Duodenal mucosa (tissue), 2 donors: Measurements from ENCODE around the gene REC114.

ENCODE experiments used
- H3K27ac ChIP-seq: one replicate; pipeline ENCODE4 v1.7.0; 2013; ENCODE audit warnings: low read depth, low read length
- H3K27me3 ChIP-seq, 2 donors: one replicate each; pipeline ENCODE4 v1.7.0; 2013; ENCODE audit warnings: low read length in 2 of 2, control low read depth in 1 of 2; ENCODE audit not compliant: insufficient read depth in 2 of 2, control insufficient read depth in 1 of 2
- H3K36me3 ChIP-seq, 2 donors: one replicate each; pipeline ENCODE4 v1.7.0; 2013; ENCODE audit warnings: low read length in 2 of 2, control low read depth in 1 of 2; ENCODE audit not compliant: insufficient read depth in 2 of 2, control insufficient read depth in 1 of 2
- H3K4me1 ChIP-seq, 2 donors: one replicate each; pipeline ENCODE4 v1.7.0; 2013; ENCODE audit warnings: low read length in 2 of 2, control low read depth in 1 of 2; ENCODE audit not compliant: insufficient read depth in 2 of 2, control insufficient read depth in 1 of 2
- H3K4me3 ChIP-seq, 2 donors: one replicate each; pipeline ENCODE4 v1.7.0; 2013; ENCODE audit warnings: low read length in 2 of 2, low read depth in 1 of 2
- H3K9ac ChIP-seq, 2 donors: one replicate each; pipeline ENCODE4 v1.7.0; 2013; ENCODE audit warnings: low read length in 2 of 2, low read depth in 1 of 2
- H3K9me3 ChIP-seq, 2 donors: one replicate each; pipeline ENCODE4 v1.7.0; 2013; ENCODE audit warnings: low read length in 2 of 2, control low read depth in 1 of 2; ENCODE audit not compliant: control insufficient read depth in 1 of 2

The REC114 gene

DNA sequence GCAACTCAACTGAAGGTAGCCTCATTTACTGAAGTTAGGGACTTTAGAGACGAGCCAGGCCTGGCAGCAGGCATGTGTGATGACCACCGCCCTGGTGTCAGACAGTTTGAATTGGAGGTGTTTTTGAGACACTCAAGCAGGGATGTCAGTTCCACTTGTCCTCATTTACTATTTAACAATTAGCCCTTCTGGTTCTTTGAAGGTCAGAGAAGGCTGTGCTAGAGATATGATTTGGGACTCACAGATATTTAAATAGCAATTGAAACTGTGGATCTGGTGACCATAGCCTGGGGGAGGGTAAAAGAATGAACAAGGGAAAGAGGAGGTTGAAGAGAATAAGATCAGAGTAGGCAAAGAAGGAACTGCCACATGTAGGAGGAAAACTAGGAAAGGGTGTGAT is 74.6 kb downstream of the REC114 start:
- H3K4me1 ChIP-seq, result no peaks in the 10 kb centered on the region
- no peaks in the 10 kb centered on the region for H3K9me3 ChIP-seq
- no peak overlapping the region for H3K27ac ChIP-seq
- H3K36me3 ChIP-seq, result no peaks in the 10 kb centered on the region
- no peak overlapping the region for H3K4me3 ChIP-seq
- H3K9ac ChIP-seq, result no peak overlapping the region
- H3K27me3 ChIP-seq, result no peaks in the 10 kb centered on the region

DNA sequence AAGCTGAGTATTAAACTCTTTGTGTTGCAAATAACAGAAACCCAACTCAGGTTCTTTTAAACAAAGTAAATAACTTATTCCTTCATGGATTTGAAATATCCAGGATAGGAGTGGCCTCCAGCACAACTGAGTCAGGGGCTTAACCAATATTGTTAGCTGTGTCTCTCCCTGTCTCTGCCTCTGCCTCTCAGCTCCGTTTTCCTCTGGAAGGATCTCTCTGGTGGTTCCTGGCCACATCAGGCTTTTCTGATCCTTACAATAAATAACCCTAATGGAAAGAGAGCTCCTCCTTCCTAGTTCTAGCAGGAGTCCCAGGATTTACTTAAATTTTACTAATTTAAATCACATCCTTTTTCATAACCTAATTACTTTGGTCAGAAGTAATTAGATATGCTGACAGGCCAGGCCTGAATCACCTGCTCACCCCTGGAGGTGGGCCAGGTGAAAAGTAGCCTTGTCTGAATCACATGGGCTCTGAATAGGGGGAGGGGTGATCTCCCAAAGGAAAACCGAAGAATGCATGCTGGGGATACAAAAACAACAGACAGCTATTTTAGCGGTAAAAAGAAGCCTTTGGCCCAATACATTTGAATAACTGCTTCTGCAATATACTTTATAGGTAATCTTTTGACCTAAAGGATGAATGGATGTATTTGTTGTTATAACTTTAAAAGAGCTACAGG is 75.4 kb downstream of the REC114 start:
- Histone ChIP-seq H3K36me3 (no peaks in the 10 kb centered on the region), H3K4me3 (no peak overlapping the region), H3K27me3 (no peaks in the 10 kb centered on the region), H3K9me3 (no peaks in the 10 kb centered on the region), H3K27ac (no peak overlapping the region), H3K9ac (no peak overlapping the region), H3K4me1 (no peaks in the 10 kb centered on the region)

DNA sequence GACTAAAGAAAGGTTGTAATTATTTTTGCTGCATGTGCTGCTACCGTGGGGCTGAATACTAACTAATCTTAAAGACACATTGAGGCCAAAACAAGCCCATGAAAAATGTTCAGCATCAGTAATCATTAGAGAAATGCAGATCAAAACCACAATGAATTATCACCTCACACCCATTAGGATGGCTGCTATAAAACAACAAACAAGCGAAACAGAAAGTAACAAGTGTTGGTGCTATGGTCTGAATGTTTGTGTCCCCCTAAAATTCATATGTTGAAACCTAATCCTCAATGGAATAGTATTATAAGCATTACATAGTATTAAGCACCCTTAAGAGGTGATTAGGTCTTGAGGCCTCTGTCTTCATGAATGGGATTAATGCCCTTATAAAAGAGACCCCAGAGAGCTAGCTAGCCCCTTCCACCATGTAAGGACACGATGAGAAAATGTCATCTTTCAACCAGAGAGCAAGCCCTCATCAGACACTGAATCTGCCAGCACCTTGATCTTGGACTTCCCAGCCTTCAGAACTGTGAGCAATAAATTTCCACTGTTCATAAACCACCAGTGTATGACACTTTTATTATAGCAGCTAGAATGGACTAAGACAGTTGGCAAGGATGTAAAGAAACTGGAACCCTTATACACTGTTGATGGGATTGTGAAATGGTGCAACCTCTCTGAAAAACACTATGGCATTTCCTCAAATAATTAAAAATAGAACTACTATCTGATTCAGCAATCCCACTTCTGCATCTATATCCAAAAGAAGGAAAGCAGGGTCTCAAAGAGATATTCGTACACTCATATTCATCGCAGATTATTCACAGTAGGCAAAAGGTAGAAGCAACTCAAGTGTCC is 76.1 kb downstream of the REC114 start:
- Histone ChIP-seq H3K36me3 (no peaks in the 10 kb centered on the region), H3K27ac (no peak overlapping the region)

GRCh38 chr15:73522011-73522410 is 79.0 kb downstream of the REC114 start:
- Histone ChIP-seq H3K27ac (no peak overlapping the region), H3K9ac (no peak overlapping the region), H3K4me3 (no peak overlapping the region), H3K36me3 (no peaks in the 10 kb centered on the region), H3K27me3 (no peaks in the 10 kb centered on the region), H3K4me1 (no peaks in the 10 kb centered on the region), H3K9me3 (no peaks in the 10 kb centered on the region)

More for the DNA sequence above, 76.1 kb downstream of the REC114 start:
- Histone ChIP-seq H3K4me3 (no peak overlapping the region), H3K27me3 (no peaks in the 10 kb centered on the region), H3K9me3 (no peaks in the 10 kb centered on the region), H3K9ac (no peak overlapping the region), H3K4me1 (no peaks in the 10 kb centered on the region)

GRCh38 chr15:73524919-73525318 is 82.0 kb downstream of the REC114 start:
- no peaks in the 10 kb centered on the region for H3K27me3 ChIP-seq
- no peak overlapping the region for H3K27ac ChIP-seq
- no peaks in the 10 kb centered on the region for H3K9me3 ChIP-seq
- H3K4me3 ChIP-seq, result no peak overlapping the region
- no peaks in the 10 kb centered on the region for H3K36me3 ChIP-seq
- H3K4me1 ChIP-seq, result no peaks in the 10 kb centered on the region
- no peak overlapping the region for H3K9ac ChIP-seq

DNA sequence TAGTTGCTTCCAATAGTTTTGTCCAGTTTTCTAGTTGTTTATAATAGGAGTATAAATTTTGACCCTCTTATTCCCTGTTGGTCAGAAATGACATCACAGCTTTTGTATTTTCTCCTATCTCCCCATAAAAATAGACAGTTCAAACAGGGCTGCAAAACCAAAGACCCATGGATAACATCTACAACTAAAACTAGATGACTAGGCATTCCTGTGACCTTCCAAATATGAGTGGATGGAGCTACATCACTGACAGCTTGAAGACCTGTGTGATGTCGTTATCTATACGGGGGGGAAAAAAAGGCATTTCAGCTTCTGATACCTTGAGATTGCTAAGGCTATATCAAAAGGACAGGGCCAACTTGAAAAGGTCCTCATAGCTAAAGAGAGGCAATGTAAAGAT is 84.6 kb downstream of the REC114 start:
- H3K27ac ChIP-seq, result no peak overlapping the region
- H3K36me3 ChIP-seq, result no peaks in the 10 kb centered on the region
- no peaks in the 10 kb centered on the region for H3K4me1 ChIP-seq

GRCh38 chr15:73530649-73531048 is 87.7 kb downstream of the REC114 start:
- no peaks in the 10 kb centered on the region for H3K4me1 ChIP-seq
- H3K9ac ChIP-seq, result no peak overlapping the region

More for the DNA sequence above, 84.6 kb downstream of the REC114 start:
- H3K27me3 ChIP-seq, result no peaks in the 10 kb centered on the region
- no peak overlapping the region for H3K9ac ChIP-seq
- H3K9me3 ChIP-seq, result no peaks in the 10 kb centered on the region
- H3K4me3 ChIP-seq, result no peak overlapping the region

DNA sequence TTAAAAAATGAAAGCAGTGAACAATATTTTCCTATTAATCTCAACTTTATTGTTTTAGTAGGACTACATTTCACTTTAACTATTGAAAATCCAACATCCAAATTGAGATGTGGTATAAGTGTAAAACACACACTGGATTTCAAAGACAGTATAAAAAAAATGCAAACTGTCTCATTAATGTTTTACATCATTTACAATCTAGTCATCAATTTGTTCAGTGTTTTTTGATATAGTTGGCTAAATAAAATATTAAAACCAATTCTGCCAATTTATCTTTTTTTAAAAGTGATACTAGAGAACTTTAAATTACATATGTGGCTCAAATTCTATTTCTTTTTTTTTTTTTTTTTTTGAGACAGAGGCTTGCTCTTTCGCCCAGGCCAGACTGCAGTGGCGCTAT is 95.2 kb downstream of the REC114 start:
- no peaks in the 10 kb centered on the region for H3K9me3 ChIP-seq
- no peaks in the 10 kb centered on the region for H3K36me3 ChIP-seq
- H3K27me3 ChIP-seq, result no peaks in the 10 kb centered on the region
- peaks cover 5 to 17% of the 10 kb centered on the region in 2 donors for H3K4me1 ChIP-seq
- no peak overlapping the region for H3K4me3 ChIP-seq
- no peak overlapping the region for H3K9ac ChIP-seq
- H3K27ac ChIP-seq, result no peak overlapping the region

More at GRCh38 chr15:73530649-73531048, 87.7 kb downstream of the REC114 start:
- H3K27ac ChIP-seq, result no peak overlapping the region
- H3K9me3 ChIP-seq, result no peaks in the 10 kb centered on the region
- H3K4me3 ChIP-seq, result no peak overlapping the region
- H3K36me3 ChIP-seq, result no peaks in the 10 kb centered on the region
- H3K27me3 ChIP-seq, result no peaks in the 10 kb centered on the region

- Histone ChIP-seq H3K4me3 (no peak overlapping the region), H3K9me3 (no peaks in the 10 kb centered on the region), H3K4me1 (peaks cover 5 to 17% of the 10 kb centered on the region in 2 donors), H3K9ac (no peak overlapping the region), H3K27me3 (no peaks in the 10 kb centered on the region), H3K27ac (no peak overlapping the region), H3K36me3 (no peaks in the 10 kb centered on the region)
Observed at GRCh38 chr15:73538563-73539211, 95.7 kb downstream of the REC114 start.
